Measurements from ENCODE around the gene GJA4.

Gene GJA4

GRCh38 chr1:34792868-34793727 lies at the start of gene GJA4:
Gene GJA4 (plus strand): TSS chr1:34792999. CDS start chr1:34794214, 1,215 bp downstream.
- no peak within 1 kb of the TSS for H3K4me3 ChIP-seq (ENCODE audit: low read depth, low read length)
- no peak for TF ChIP-seq CTCF (IDR thresholded peaks at IDR 0.05; ENCODE audit: low read depth, low read length)

GRCh38 chr1:34743775-34744174 lies 49.0 kb upstream of the GJA4 start:
- no peak for TF ChIP-seq CTCF (IDR thresholded peaks at IDR 0.05; ENCODE audit: low read depth, low read length)
- H3K4me3 ChIP-seq (ENCODE audit: low read depth, low read length): no peak overlapping the region

GRCh38 chr1:34744851-34745250 lies 47.9 kb upstream of the GJA4 start:
- H3K4me3 ChIP-seq (ENCODE audit: low read depth, low read length): no peak overlapping the region
- TF ChIP-seq CTCF (IDR thresholded peaks at IDR 0.05; ENCODE audit: low read depth, low read length): no peak

- H3K4me3 ChIP-seq (ENCODE audit: low read depth, low read length): no peak overlapping the region
- no peak for TF ChIP-seq CTCF (IDR thresholded peaks at IDR 0.05; ENCODE audit: low read depth, low read length)
Measured at GRCh38 chr1:34745666-34746065, 47.1 kb upstream of the GJA4 start.

- no peak for TF ChIP-seq CTCF (IDR thresholded peaks at IDR 0.05; ENCODE audit: low read depth, low read length)
- no peak overlapping the region for H3K4me3 ChIP-seq (ENCODE audit: low read depth, low read length)
Measured at GRCh38 chr1:34746101-34746500, 46.7 kb upstream of the GJA4 start.

GRCh38 chr1:34746785-34747637 lies 45.8 kb upstream of the GJA4 start:
- H3K4me3 ChIP-seq (ENCODE audit: low read depth, low read length): no peak overlapping the region
- TF ChIP-seq CTCF (IDR thresholded peaks at IDR 0.05; ENCODE audit: low read depth, low read length): no peak

GRCh38 chr1:34747638-34747941 lies 45.2 kb upstream of the GJA4 start:
- H3K4me3 ChIP-seq (ENCODE audit: low read depth, low read length): no peak overlapping the region

More at GRCh38 chr1:34747638-34747941, 45.2 kb upstream of the GJA4 start:
- TF ChIP-seq CTCF (IDR thresholded peaks at IDR 0.05; ENCODE audit: low read depth, low read length): no peak

Measured in WI38 (cell line).